Activated naive CD8-positive, alpha-beta T cell treated with anti-CD3 and anti-CD28 coated beads, Interleukin-2, amount 10 ng/mL, durations not matched to agents 7 days and 5 days (primary cell): ENCODE measurements around the gene TMEM8B. TPM values are rescaled to one million over a fixed set of nuclear protein-coding genes. Genes with fewer than 3 reads are reported as not detected.

Experiments
- ATAC-seq: fragments of 150-1000 bp; cut with Tn5 transposase; one replicate; pipeline ENCODE4 v1.10.0; 2021; ENCODE audit warnings: low read depth, moderate library complexity
- POLR2A ChIA-PET: fragments of 350-600 bp; sonication (Branson Sonifier 250); formaldehyde crosslinking; loops from one replicate; lab custom pipeline; 2021; ENCODE audit warnings: antibody characterized with exemption; lab: Charles Lee
- DNase-seq: peaks from one replicate; pipeline ENCODE4 v3.0.0; 2021
- H3K27ac Mint-ChIP-seq: one replicate; pipeline ENCODE4 v1.8.0; 2022; ENCODE audit warnings: mild to moderate bottlenecking, mixed read lengths
- H3K27me3 Mint-ChIP-seq: one replicate; pipeline ENCODE4 v1.8.0; 2022; ENCODE audit warnings: mild to moderate bottlenecking, moderate library complexity, mixed read lengths
- H3K36me3 Mint-ChIP-seq: one replicate; pipeline ENCODE4 v1.8.0; 2021; ENCODE audit warnings: mild to moderate bottlenecking, mixed read lengths
- H3K4me1 Mint-ChIP-seq: one replicate; pipeline ENCODE4 v1.8.0; 2021; ENCODE audit warnings: mixed read lengths
- H3K4me3 Mint-ChIP-seq: one replicate; pipeline ENCODE4 v1.8.0; 2022; ENCODE audit warnings: mild to moderate bottlenecking, moderate library complexity, mixed read lengths
- H3K9me3 Mint-ChIP-seq: one replicate; pipeline ENCODE4 v1.8.0; 2021; ENCODE audit warnings: mixed read lengths
- total RNA-seq, 2 experiments: library from RNA; stranded (reverse); gene quantifications; one replicate each; pipeline ENCODE4 v1.2.3, GENCODE V29; 2021

Gene TMEM8B, protein sequence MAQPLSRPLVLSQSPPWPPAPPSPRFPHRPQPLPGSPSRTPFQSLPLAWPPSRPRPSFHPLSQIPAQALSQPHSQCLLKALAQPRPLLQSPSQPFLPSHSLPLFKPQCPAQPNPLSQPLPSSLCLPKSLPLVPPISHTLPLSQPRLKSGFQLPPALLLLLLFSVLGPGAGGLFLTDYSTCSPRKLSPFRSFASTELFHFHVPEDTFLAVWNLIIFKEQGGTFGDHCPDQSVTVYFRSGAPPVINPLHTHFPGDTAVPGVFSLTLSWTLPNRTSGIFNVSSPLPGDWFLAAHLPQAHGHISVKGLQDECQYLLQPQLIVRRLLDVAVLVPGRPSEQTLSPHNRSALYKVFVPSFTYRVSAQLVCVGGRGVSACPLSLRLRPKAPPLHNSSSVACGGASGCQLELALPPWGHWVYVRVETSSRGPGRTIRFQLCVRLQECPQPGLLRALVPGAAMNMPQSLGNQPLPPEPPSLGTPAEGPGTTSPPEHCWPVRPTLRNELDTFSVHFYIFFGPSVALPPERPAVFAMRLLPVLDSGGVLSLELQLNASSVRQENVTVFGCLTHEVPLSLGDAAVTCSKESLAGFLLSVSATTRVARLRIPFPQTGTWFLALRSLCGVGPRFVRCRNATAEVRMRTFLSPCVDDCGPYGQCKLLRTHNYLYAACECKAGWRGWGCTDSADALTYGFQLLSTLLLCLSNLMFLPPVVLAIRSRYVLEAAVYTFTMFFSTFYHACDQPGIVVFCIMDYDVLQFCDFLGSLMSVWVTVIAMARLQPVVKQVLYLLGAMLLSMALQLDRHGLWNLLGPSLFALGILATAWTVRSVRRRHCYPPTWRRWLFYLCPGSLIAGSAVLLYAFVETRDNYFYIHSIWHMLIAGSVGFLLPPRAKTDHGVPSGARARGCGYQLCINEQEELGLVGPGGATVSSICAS
- total RNA-seq, result 1 to 10 TPM; 5.9 to 6.1 TPM

DNA sequence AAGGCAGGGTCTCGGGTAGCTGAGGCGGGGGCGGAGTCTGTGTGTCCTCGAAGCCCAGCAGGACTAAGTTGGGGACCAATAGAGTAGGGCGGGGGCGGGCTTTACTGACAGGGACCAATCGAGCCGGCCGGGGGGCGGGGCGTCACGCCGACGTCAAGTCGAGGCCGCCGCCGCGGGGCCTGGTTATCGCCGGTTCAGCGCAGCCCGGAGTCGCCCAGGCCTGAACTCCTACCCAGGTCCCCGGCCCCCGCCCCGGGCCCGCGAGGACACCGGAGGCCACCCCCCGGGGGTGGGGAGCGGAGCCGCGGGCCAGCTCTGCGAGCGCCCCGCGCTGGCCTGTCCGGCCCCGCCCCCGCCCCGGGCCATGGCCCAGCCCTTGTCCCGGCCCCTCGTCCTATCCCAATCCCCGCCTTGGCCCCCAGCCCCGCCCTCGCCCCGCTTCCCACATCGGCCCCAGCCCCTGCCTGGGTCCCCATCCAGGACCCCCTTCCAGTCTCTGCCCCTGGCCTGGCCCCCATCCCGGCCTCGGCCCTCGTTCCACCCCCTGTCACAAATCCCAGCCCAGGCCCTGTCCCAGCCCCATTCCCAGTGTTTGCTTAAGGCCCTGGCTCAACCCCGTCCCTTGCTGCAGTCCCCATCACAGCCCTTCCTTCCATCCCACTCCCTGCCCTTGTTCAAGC, at the start of gene TMEM8B:
TMEM8B (plus strand) TSS at position 145 of the 680 bp plus-strand sequence; CDS start at position 365, 220 bp downstream.
- H3K27ac Mint-ChIP-seq, result peak within 1 kb of the TSS; percentile 87
- POLR2A ChIA-PET, result interaction anchor here (0.6 to 1.5 kb wide), 6 partner anchors 15 to 225 kb away, joined by 3 to 8 read pairs (median 4); partner anchors contain the start of genes HINT2 and SPAG8

GRCh38 chr9:35781066-35781465, 48.0 kb upstream of the TMEM8B start:
- no peak for ATAC-seq
- Mint-ChIP-seq H3K36me3 (peaks cover 25% of the 10 kb centered on the region), H3K4me1 (peaks cover 1% of the 10 kb centered on the region), H3K4me3 (no peak overlapping the region), H3K27me3 (no peaks in the 10 kb centered on the region), H3K9me3 (no peaks in the 10 kb centered on the region), H3K27ac (no peak overlapping the region)
- DNase-seq, result no peak
- POLR2A ChIA-PET, result no interaction called here

More for the DNA sequence above, at the start of gene TMEM8B:
- peak; percentile 95 for DNase-seq
- Mint-ChIP-seq H3K36me3 (no peaks in the 10 kb centered on the region), H3K4me1 (peaks cover 23% of the 10 kb centered on the region), H3K9me3 (no peaks in the 10 kb centered on the region), H3K27me3 (peaks cover 5% of the 10 kb centered on the region), H3K4me3 (peak within 1 kb of the TSS; percentile 96)
- ATAC-seq, result peak; percentile 90

DNA sequence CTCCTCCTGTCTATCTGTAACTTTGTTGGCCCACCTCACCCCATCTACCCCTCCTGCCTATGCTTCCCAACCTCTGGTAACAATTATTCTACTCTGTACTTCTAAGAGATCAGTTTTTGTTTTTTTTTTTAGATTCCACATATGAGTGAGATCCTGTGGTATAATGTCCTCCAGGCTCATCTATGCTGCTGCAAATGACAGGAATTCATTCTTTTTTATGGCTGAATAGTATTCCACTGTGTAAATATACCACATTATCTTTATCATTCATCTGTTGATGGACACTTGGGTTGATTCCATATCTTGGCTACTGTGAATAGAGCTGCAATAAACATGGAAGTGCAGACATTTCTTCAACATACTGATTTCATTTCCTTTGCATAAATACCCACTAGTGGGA, 45.6 kb upstream of the TMEM8B start:
- ATAC-seq, result no peak
- H3K4me3 Mint-ChIP-seq, result no peak overlapping the region
- POLR2A ChIA-PET, result no interaction called here
- H3K4me1 Mint-ChIP-seq, result peaks cover 1% of the 10 kb centered on the region
- no peak overlapping the region for H3K27ac Mint-ChIP-seq
- H3K9me3 Mint-ChIP-seq, result no peaks in the 10 kb centered on the region
- no peaks in the 10 kb centered on the region for H3K27me3 Mint-ChIP-seq
- peaks cover 31% of the 10 kb centered on the region for H3K36me3 Mint-ChIP-seq
- no peak for DNase-seq

DNA sequence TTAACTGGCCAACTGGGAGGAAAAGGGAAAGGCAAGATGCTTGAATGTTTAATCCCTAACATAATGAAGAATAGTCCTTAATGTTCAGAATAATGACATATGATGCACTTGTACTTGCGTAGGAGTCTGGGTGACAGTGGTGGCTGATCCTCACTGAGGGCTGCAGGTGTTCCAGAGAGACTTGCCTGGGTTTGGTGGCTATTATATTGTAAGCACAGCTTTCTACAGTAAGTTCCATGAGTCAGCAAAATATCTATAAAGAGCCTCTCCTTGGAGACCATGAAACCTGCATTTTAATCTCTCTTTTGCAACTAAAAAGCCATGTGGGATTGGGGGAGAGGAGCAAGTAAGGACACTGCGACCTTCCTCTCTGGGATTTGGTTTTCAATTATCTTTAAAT, 39.5 kb upstream of the TMEM8B start:
- H3K27ac Mint-ChIP-seq, result no peak overlapping the region

GRCh38 chr9:35790025-35790384, 39.0 kb upstream of the TMEM8B start:
- Mint-ChIP-seq H3K4me1 (peaks cover 7% of the 10 kb centered on the region), H3K36me3 (peaks cover 10% of the 10 kb centered on the region), H3K27me3 (no peaks in the 10 kb centered on the region), H3K4me3 (no peak overlapping the region), H3K27ac (no peak overlapping the region), H3K9me3 (no peaks in the 10 kb centered on the region)
- POLR2A ChIA-PET, result interaction anchor here (1.1 to 2.0 kb wide), 3 partner anchors 21 to 92 kb away, joined by 3 to 6 read pairs (median 3); partner anchors contain the start of gene SPAG8
- no peak for DNase-seq
- no peak for ATAC-seq

More for the DNA sequence above, 39.5 kb upstream of the TMEM8B start:
- Mint-ChIP-seq H3K36me3 (peaks cover 10% of the 10 kb centered on the region), H3K4me3 (no peak overlapping the region), H3K9me3 (no peaks in the 10 kb centered on the region), H3K27me3 (no peaks in the 10 kb centered on the region), H3K4me1 (peaks cover 5% of the 10 kb centered on the region)
- POLR2A ChIA-PET, result interaction anchor here (2.0 kb wide), 1 partner anchor 23 kb away, joined by 6 read pairs; the partner anchor contains the start of gene SPAG8
- DNase-seq, result no peak
- no peak for ATAC-seq

DNA sequence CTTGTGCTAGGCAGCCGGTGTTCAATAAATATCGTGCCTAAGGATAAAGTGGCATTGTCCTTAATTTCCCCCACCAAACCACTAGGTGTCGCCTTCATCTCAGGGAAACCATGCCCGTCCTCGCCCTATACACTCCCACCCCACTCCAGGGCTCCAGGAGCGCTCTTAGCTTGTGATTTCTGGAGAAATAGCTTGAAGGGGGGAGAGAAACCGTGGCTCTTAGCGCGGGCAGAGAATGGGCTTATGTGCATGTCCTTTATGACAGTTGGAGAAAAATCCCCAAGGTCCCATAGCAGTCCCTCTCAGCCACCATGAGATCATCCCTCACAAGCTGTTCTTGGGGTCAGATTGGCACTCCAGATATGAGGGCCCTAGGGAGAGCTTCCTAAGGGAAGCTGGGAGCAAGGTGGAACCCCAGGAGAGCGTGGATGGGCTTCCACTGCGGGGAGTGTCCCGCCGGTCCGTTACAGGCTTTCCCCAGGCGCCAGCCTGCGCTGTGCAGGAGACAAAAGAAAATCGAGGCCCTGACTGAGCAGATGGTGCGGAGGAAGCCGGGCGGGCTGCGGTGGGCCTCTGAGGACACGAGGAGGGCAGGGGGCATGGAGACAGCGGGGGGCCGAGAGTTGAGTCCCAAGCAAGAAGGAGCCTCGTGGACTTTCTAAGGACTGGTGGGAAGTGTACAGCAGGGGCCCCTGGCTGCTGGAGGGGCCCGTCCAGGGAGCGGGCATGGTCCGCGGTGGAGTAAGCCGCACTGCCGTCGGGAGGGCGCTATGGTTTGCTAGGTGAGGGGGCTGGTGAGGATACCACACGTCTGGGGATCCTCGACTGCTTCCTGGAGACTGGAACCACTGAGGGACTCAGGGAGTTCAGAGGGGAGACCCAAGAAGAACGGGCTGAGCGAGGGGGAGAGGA, 38.4 kb upstream of the TMEM8B start:
- peaks cover 7% of the 10 kb centered on the region for H3K4me1 Mint-ChIP-seq
- ATAC-seq, result peak; percentile 82
- no peak overlapping the region for H3K27ac Mint-ChIP-seq
- H3K27me3 Mint-ChIP-seq, result no peaks in the 10 kb centered on the region
- POLR2A ChIA-PET, result interaction anchor here (1.1 to 2.0 kb wide), 3 partner anchors 20 to 92 kb away, joined by 3 to 6 read pairs (median 3); partner anchors contain the start of gene SPAG8
- DNase-seq, result peak; percentile 48
- peaks cover 9% of the 10 kb centered on the region for H3K36me3 Mint-ChIP-seq
- no peak overlapping the region for H3K4me3 Mint-ChIP-seq
- H3K9me3 Mint-ChIP-seq, result no peaks in the 10 kb centered on the region

- H3K4me3 Mint-ChIP-seq, result no peak within 1 kb of the TSS
- ATAC-seq (no peak), DNase-seq (no peak)
- POLR2A ChIA-PET, result no interaction called here
- no peaks in the 10 kb centered on the region for H3K9me3 Mint-ChIP-seq
- H3K36me3 Mint-ChIP-seq, result peaks cover 3% of the 10 kb centered on the region
- H3K27ac Mint-ChIP-seq, result no peak within 1 kb of the TSS
- H3K4me1 Mint-ChIP-seq, result peaks cover 7% of the 10 kb centered on the region
- H3K27me3 Mint-ChIP-seq, result no peaks in the 10 kb centered on the region
Measured at GRCh38 chr9:35791297-35791921, 37.6 kb upstream of the TMEM8B start, which contains the start of gene NPR2. Gene NPR2, plus strand, starts transcription at chr9:35791591. Its CDS starts 818 bp downstream, at chr9:35792409.

DNA sequence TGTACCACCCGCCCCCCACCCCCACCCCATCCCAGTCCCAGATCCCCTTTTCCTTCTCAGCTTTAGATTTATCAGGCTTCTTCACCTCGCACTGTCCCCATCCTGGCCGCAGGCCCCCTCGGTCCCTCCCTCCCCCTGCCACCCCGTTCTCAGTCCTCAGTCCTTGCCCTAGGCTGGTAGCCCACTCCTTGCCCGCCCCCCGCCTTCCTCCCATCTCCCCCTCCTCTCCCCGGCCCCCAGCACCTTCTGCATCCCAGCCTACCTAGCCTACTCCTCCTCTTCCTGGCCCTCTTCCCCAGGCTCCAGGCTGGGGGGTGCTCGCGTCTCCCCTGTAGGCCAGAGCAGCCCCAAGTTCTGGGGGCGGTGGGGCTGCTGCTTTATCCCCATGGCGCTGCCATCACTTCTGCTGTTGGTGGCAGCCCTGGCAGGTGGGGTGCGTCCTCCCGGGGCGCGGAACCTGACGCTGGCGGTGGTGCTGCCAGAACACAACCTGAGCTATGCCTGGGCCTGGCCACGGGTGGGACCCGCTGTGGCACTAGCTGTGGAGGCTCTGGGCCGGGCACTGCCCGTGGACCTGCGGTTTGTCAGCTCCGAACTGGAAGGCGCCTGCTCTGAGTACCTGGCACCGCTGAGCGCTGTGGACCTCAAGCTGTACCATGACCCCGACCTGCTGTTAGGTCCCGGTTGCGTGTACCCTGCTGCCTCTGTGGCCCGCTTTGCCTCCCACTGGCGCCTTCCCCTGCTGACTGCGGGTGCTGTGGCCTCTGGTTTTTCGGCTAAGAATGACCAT, 36.8 kb upstream of the TMEM8B start:
- Mint-ChIP-seq H3K9me3 (no peaks in the 10 kb centered on the region), H3K36me3 (no peaks in the 10 kb centered on the region), H3K27ac (no peak overlapping the region), H3K4me3 (no peak overlapping the region), H3K27me3 (no peaks in the 10 kb centered on the region), H3K4me1 (peaks cover 7% of the 10 kb centered on the region)
- ATAC-seq, result no peak
- POLR2A ChIA-PET, result no interaction called here
- no peak for DNase-seq

GRCh38 chr9:35792826-35793225, 36.2 kb upstream of the TMEM8B start:
- H3K27me3 Mint-ChIP-seq, result no peaks in the 10 kb centered on the region
- DNase-seq, result no peak
- ATAC-seq, result no peak
- no peaks in the 10 kb centered on the region for H3K9me3 Mint-ChIP-seq
- H3K4me1 Mint-ChIP-seq, result peaks cover 8% of the 10 kb centered on the region
- no peaks in the 10 kb centered on the region for H3K36me3 Mint-ChIP-seq
- H3K27ac Mint-ChIP-seq, result peak overlapping the region; percentile 66
- POLR2A ChIA-PET, result interaction anchor here (0.6 kb wide), 1 partner anchor 21 kb away, joined by 3 read pairs; no protein-coding TSS in a partner anchor
- H3K4me3 Mint-ChIP-seq, result no peak overlapping the region

- DNase-seq (no peak), ATAC-seq (no peak)
- no peak overlapping the region for H3K4me3 Mint-ChIP-seq
- H3K4me1 Mint-ChIP-seq, result peaks cover 8% of the 10 kb centered on the region
- POLR2A ChIA-PET, result interaction anchor here (0.6 kb wide), 1 partner anchor 20 kb away, joined by 3 read pairs; no protein-coding TSS in a partner anchor
- H3K9me3 Mint-ChIP-seq, result no peaks in the 10 kb centered on the region
- H3K27ac Mint-ChIP-seq, result peak overlapping the region; percentile 66
- H3K36me3 Mint-ChIP-seq, result peaks cover 1% of the 10 kb centered on the region
- H3K27me3 Mint-ChIP-seq, result no peaks in the 10 kb centered on the region
Measured at GRCh38 chr9:35793461-35793860, 35.6 kb upstream of the TMEM8B start.

DNA sequence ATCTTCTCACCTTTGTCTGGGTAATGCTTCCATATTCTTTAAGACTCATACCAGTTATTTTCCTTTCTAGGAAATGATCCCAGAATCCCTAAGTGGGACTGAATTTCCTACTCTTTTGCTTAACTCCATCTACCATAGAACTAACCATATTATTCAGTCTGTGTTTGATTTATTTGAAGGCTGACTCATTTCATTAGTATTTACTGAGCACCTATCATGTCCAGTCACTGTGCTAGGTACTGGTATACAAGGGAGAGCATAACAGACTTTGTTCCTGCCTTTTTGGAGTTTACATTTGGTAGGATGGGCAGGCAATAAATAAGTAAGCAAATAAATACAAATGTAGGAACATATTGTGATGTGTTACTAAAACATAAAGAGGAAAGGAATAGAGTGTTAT, 33.3 kb upstream of the TMEM8B start:
- peaks cover 10% of the 10 kb centered on the region for H3K4me1 Mint-ChIP-seq
- H3K4me3 Mint-ChIP-seq, result no peak overlapping the region
- no peaks in the 10 kb centered on the region for H3K27me3 Mint-ChIP-seq
- ATAC-seq (no peak), DNase-seq (no peak)
- H3K27ac Mint-ChIP-seq, result no peak overlapping the region
- H3K9me3 Mint-ChIP-seq, result no peaks in the 10 kb centered on the region
- POLR2A ChIA-PET, result no interaction called here
- peaks cover 2% of the 10 kb centered on the region for H3K36me3 Mint-ChIP-seq
